Endodermal cell (in vitro differentiated cells): ENCODE measurements around the gene HABP4. TPM values are rescaled to one million over a fixed set of nuclear protein-coding genes. Genes with fewer than 3 reads are reported as not detected.
"Not testable (repeated sequence)": the region's sequence is repeated elsewhere in the genome, so short reads cannot be mapped to it uniquely, and the experiment has no call there.

Experiments
- DNase-seq: peaks from one replicate; pipeline ENCODE4 v3.0.0-alpha.2; 2017
- H3K27ac ChIP-seq: 2 replicates; pipeline ENCODE4 v1.5.1; 2013; ENCODE audit warnings: mild to moderate bottlenecking, low read depth, low read length, moderate library complexity
- H3K27me3 ChIP-seq: 2 replicates; pipeline ENCODE4 v1.6.1; 2013; ENCODE audit warnings: mild to moderate bottlenecking, low read length, moderate library complexity; ENCODE audit not compliant: insufficient read depth, control insufficient read depth, poor library complexity, severe bottlenecking
- H3K36me3 ChIP-seq: 2 replicates; pipeline ENCODE4 v1.7.0; 2013; ENCODE audit warnings: mild to moderate bottlenecking, low read length, moderate library complexity; ENCODE audit not compliant: control insufficient read depth, insufficient read depth
- H3K4me1 ChIP-seq: one replicate; pipeline ENCODE4 v1.7.0; 2013; ENCODE audit warnings: low read length; ENCODE audit not compliant: control insufficient read depth, insufficient read depth
- H3K4me3 ChIP-seq: 2 replicates; pipeline ENCODE4 v1.5.1; 2013; ENCODE audit warnings: mild to moderate bottlenecking, low read length, moderate library complexity
- H3K9ac ChIP-seq: 2 replicates; pipeline ENCODE4 v1.6.1; 2013; ENCODE audit warnings: mild to moderate bottlenecking, low read length, moderate library complexity; ENCODE audit not compliant: poor library complexity, severe bottlenecking; ENCODE audit errors: extremely low read depth
- H3K9me3 ChIP-seq: 2 replicates; pipeline ENCODE4 v1.6.1; 2013; ENCODE audit warnings: mild to moderate bottlenecking, low read length, moderate library complexity; ENCODE audit not compliant: control insufficient read depth
- H3K27ac Mint-ChIP-seq: 2 replicates; pipeline ENCODE4 v1.8.0; 2020; ENCODE audit warnings: mixed read lengths
- H3K27me3 Mint-ChIP-seq: 2 replicates; pipeline ENCODE4 v1.8.0; 2021; ENCODE audit warnings: mild to moderate bottlenecking, mixed read lengths; ENCODE audit not compliant: insufficient read depth
- H3K36me3 Mint-ChIP-seq: 2 replicates; pipeline ENCODE4 v1.8.0; 2020; ENCODE audit warnings: low read depth, mixed read lengths
- H3K4me1 Mint-ChIP-seq: 2 replicates; pipeline ENCODE4 v1.8.0; 2020; ENCODE audit warnings: mixed read lengths
- H3K4me3 Mint-ChIP-seq: 2 replicates; pipeline ENCODE4 v1.8.0; 2020; ENCODE audit warnings: mild to moderate bottlenecking, moderate library complexity, mixed read lengths
- H3K9me3 Mint-ChIP-seq: 2 replicates; pipeline ENCODE4 v1.8.0; 2020; ENCODE audit warnings: mild to moderate bottlenecking, mixed read lengths
- WGBS, 2 experiments: methylation state at CpG; one replicate each; pipeline versions ENCODE4 v1.1.5 to v1.1.7; 2013; ENCODE audit warnings: missing lambda C conversion rate in 2 of 2, mixed read lengths in 1 of 2; ENCODE audit not compliant: insufficient coverage in 1 of 2, insufficient read length in 1 of 2; 5-methylcytosine and 5-hydroxymethylcytosine counted together
- total RNA-seq, 2 donors: library from RNA; stranded (reverse); fragmentation: NEBNext Ultra II Directional in 1 of 2; extraction: Animal tissue kit (Norgen Biotek cat#: 25700) in 1 of 2; gene quantifications; 2 replicates in 1 of 2; 3 replicates in 1 of 2; pipeline ENCODE4 v1.2.1, GENCODE V29; 2021
- TF ChIP-seq, protein P1 (sequence below): fragments of 200-600 bp; sonication (generic); conservative IDR thresholded peaks from 2 replicates; pipeline ENCODE4 v1.5.0; 2021; ENCODE audit warnings: antibody characterized with exemption, mild to moderate bottlenecking

The HABP4 gene
- total RNA-seq, 2 donors from 2014 or later = 10.0 to 12.1 TPM

DNA sequence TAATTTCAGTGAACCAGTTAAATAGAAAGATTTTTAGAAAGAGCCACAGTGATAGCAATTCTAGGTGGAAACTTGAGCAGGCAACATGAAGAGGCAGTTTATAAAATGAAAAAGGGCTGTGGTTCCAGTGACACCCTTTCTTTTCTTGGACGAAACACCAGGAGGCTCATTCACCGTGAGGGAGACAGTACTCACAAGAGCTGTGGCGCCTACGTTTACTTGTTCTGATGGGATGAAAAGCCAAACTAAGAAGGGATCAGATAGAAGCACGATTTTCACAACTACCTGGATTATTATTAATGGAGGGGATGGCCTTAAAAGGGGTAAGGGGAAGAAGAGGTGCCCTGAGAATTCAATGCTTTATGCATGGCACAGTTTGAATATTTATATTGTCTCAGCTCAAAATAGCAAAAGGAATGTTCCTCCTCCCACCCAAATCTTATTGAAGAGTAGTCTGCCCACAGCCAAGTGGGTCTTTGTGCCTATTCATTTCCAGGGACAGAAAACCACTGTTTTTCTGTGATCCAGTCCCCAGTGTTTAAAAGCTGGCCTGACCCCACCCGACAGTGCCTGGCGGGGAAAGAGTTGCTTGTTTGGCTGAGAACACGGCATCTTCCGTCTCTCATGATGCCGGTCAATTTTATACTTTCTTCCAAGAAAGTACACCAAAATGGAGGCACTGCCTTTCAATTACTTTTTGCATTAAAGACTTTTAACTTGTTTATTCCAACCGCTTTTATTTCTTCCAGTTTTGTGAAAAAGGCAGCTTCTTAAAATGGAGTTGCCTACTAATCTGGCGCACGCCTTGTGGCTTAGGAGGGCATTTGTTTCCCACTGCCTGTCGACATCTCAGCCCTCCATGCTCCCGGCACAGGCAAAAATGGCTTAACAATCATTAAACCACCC is 51.9 kb downstream of the HABP4 start:
- H3K27me3 ChIP-seq = no peaks in the 10 kb centered on the region
- Mint-ChIP-seq H3K4me1 (peaks cover 15% of the 10 kb centered on the region), H3K27me3 (no peaks in the 10 kb centered on the region), H3K27ac (no peak overlapping the region), H3K9me3 (no peaks in the 10 kb centered on the region), H3K36me3 (peaks cover 12% of the 10 kb centered on the region), H3K4me3 (no peak overlapping the region)
- H3K9me3 ChIP-seq = no peaks in the 10 kb centered on the region
- H3K27ac ChIP-seq = no peak overlapping the region
- no peak overlapping the region for H3K9ac ChIP-seq
- DNase-seq = no peak
- no peaks in the 10 kb centered on the region for H3K4me1 ChIP-seq
- WGBS, 2 experiments = 92 to 94% methylated on average over 13 to 15 of the region's 15 CpGs
- H3K36me3 ChIP-seq = no peaks in the 10 kb centered on the region
- TF ChIP-seq, protein P1, sequence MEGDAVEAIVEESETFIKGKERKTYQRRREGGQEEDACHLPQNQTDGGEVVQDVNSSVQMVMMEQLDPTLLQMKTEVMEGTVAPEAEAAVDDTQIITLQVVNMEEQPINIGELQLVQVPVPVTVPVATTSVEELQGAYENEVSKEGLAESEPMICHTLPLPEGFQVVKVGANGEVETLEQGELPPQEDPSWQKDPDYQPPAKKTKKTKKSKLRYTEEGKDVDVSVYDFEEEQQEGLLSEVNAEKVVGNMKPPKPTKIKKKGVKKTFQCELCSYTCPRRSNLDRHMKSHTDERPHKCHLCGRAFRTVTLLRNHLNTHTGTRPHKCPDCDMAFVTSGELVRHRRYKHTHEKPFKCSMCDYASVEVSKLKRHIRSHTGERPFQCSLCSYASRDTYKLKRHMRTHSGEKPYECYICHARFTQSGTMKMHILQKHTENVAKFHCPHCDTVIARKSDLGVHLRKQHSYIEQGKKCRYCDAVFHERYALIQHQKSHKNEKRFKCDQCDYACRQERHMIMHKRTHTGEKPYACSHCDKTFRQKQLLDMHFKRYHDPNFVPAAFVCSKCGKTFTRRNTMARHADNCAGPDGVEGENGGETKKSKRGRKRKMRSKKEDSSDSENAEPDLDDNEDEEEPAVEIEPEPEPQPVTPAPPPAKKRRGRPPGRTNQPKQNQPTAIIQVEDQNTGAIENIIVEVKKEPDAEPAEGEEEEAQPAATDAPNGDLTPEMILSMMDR = no peak
- no peak overlapping the region for H3K4me3 ChIP-seq

DNA sequence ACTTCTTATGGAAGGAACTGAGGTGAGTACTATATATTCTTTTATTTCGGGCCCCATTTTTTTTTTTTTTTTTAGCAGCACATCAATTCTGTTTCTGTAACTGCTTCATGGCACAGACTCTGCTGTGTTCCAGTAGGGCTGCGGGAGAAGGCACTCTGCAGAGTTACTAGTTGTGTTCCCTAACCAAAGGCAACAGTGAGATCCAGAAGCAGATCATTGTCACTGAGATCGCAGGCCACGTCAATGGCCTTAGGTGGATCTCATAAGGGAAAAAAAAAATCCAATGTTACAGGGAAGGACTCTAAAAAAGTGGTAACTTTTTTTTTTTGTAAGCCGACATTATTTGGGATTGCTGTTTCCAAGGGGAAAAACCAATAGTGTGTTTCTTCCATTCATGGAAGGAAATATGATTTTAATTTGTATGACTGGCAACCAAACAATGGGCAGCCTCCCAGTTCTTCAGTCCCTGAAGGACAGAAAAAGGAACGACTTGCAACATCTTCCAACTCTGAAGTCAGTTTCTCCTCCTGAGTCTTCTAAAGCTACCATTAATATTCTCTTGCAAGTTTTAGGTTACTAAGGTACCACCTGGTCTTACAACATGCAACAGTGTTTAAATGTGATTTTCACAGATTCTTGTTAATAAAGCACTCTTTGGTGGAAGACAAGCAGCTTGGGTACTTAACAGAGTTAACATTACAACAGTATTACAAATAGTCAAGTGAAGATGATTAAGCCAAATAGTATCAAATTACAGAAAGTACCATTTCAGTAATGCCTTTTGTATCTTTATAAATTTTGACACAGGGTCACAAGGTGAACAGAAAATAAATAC is 52.8 kb downstream of the HABP4 start:
- H3K9me3 Mint-ChIP-seq = no peaks in the 10 kb centered on the region
- Histone ChIP-seq H3K36me3 (no peaks in the 10 kb centered on the region), H3K9me3 (no peaks in the 10 kb centered on the region), H3K4me3 (no peak overlapping the region), H3K27ac (no peak overlapping the region), H3K4me1 (no peaks in the 10 kb centered on the region), H3K27me3 (no peaks in the 10 kb centered on the region), H3K9ac (no peak overlapping the region)
- H3K4me3 Mint-ChIP-seq = no peak overlapping the region
- no peak overlapping the region for H3K27ac Mint-ChIP-seq
- 93 to 94% methylated on average over 4 to 6 of the region's 6 CpGs for WGBS, 2 experiments
- peaks cover 12% of the 10 kb centered on the region for H3K36me3 Mint-ChIP-seq
- TF ChIP-seq, protein P1 = no peak
- no peak for DNase-seq
- H3K4me1 Mint-ChIP-seq = peaks cover 15% of the 10 kb centered on the region
- no peaks in the 10 kb centered on the region for H3K27me3 Mint-ChIP-seq

DNA sequence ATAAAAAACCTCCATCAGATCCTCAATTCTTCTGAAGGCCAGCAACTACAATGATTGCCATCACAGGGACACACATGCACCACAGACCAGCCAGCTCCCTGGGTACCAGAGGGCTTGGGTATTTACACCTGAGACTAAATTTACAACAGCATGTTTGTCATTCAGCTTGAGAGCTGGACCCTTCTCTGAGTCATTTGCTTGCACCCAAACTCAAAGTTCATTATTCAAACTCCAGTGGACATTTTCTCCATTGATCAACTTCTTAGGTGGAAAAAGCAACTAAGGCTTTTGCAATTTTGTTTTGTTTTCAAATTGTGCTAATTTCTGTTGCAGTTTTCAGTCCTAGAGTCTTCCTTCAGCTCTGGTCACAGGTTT is 53.4 kb downstream of the HABP4 start:
- not testable (repeated sequence) for H3K9ac ChIP-seq

More for the DNA sequence above, 53.4 kb downstream of the HABP4 start:
- not testable (repeated sequence) for H3K27ac Mint-ChIP-seq, H3K27me3 ChIP-seq, H3K4me1 ChIP-seq, H3K27ac ChIP-seq, H3K36me3 ChIP-seq, DNase-seq, H3K4me3 Mint-ChIP-seq, H3K9me3 Mint-ChIP-seq, H3K4me3 ChIP-seq, H3K27me3 Mint-ChIP-seq, H3K9me3 ChIP-seq
- Mint-ChIP-seq H3K36me3 (peaks cover 16% of the 10 kb centered on the region), H3K4me1 (peaks cover 15% of the 10 kb centered on the region)
